HT1080 (cell line): ENCODE results near the gene PPP1R3C. TPM values are rescaled to one million over a fixed set of nuclear protein-coding genes. Genes with fewer than 3 reads are reported as not detected.
A peak's percentile ranks its signal among the peaks of the same experiment; 100 is the strongest.

Source experiments
- DNase-seq: peaks from one replicate; pipeline ENCODE4 v3.0.0-alpha.2; 2015; ENCODE audit warnings: low read depth
- polyA plus RNA-seq, 2 experiments: library from polyadenylated mRNA; depleted of rRNA; stranded (reverse); fragments of >200 nt; gene quantifications; 2 replicates each; pipeline ENCODE4 v1.2.3, GENCODE V29; 2015
- total RNA-seq: library from RNA; depleted of rRNA; stranded (reverse); fragments of >200 nt; shearing (Covaris generic); gene quantifications from 2 replicates; pipeline ENCODE4 v1.2.3, GENCODE V29; 2014; rRNA removed

Gene PPP1R3C
- total RNA-seq: 2.7 and 3.1 TPM in 2 replicates
- 1.3 and 1.8 TPM in 2 replicates for polyA plus RNA-seq (2015; cell fraction: cytosol; rRNA removed)
- polyA plus RNA-seq (2015; cell fraction: nucleus; rRNA removed): 1.2 and 1.9 TPM in 2 replicates

DNA sequence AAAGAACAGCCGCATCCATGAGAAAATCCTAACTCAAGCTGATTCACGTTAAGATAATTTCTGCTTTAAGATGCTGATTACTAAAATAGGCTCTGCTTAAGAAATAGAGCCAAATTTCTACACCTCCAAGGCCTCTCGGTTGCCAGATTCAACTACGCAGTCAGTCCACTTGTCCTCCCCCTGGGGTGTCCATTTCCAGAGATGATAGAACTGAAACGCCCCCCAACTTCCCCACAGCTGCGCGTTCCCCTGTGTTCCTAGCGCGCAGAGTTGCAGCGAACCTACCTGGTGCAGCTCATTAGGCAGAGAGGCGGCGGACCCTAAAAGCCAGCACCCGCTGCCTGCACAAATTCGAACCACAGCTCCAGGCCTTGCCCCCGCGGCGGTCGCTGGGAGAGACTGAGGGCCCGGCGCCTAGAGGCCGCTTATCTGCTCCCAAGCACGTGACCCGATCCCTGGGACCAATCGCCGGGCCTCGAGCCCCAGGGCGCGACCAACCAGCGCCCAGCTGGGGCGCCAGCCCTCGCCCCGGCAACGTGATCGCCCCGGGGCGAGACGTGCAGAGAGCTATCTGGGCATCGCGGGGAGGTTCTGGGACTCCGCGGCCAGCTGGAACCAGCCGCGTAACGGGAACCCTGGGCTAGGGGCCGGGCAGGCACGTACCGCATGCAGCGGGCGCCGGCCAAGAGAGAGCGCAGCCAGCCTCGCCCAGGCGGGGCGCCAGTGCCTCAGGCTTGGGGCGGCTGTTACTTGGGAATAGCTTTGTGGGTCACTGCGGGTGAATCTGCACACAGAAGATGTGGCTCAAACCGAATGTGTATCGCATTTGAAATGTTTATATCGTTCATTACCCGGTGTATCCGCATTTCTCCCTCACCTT, at the start of gene PPP1R3C:
Gene PPP1R3C, minus strand, starts transcription at position 401 of the 880 bp plus-strand sequence. Its CDS starts 102 bp downstream, at position 299.
- DNase-seq: peak; percentile 80

DNA sequence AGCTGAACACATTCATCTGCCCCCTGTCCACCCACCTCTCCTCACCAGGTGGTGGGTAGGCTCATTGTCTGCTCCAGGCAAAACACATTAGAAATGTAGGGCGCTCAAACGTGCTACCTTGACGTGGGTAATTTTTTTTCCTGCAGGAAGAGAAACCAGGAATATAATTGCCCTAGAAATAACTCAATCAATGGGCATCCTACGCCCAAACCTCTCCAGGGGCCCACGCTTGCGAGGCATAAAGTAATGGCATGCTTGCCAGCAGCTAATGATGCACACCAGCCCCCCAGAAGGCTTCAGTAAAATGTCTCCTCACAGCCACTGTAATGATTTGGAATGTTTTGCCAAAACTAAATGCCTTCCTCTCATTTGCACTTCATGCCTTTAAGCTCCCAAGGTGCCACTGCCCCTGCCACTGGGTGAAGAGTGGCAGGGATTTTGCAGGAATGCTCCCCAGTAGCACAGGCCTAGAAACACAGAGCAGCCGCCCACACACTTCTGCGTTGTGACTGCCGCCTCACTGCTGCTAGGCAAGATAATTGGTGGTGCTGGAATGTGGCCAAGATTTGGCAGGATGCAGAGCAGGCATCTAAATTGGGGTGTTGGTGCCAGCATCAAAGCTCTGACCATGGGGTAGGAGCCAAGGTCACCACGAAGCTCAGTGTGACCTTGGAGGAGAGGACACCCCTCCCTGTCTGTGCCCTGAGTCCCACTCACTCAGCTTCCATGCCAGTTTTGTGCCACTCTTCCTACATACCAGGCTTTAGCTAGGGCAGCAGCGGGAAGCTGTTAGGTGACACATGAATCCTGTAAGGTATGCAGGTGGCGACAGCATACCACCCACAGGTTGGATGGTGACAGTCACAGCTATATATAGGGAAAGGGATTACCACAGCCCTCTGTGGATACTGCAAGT, 48.7 kb upstream of the PPP1R3C start:
- DNase-seq: no peak

GRCh38 chr10:91680487-91680886, 47.6 kb upstream of the PPP1R3C start:
- no peak for DNase-seq

GRCh38 chr10:91679296-91679695, 46.4 kb upstream of the PPP1R3C start:
- DNase-seq: no peak

GRCh38 chr10:91677911-91678310, 45.0 kb upstream of the PPP1R3C start:
- no peak for DNase-seq

DNA sequence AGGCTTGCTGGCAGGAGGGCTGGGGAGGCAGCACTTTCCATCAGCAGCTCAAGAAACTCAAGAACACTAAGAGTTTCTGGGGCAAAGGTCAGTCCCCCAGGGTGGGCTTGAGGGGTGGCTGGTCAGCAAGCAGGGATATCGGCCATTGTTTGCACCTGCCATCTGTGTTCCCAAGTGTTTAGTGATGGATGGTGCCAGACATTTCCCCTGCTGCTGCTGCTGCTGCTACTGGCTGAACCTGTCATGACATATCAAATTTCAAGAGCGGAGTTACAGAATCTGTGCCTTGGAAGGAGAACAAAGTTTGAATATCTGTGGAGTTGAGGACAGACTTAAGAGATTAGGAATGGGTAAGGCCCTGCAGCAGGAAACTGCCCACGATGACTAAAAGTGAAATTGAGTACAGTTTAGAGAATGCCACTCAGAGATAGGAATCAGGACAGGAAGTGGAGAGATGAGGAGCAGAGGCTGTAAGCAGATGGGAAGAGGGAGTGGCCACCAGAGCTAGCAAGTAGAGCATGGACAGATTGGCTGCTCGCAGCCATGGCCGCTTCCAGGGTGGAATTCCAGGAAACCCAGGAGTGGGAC, 39.2 kb upstream of the PPP1R3C start:
- DNase-seq: peak; percentile 86

- DNase-seq: no peak
Observed at GRCh38 chr10:91668913-91669312, 36.0 kb upstream of the PPP1R3C start.

GRCh38 chr10:91665842-91666241, 33.0 kb upstream of the PPP1R3C start:
- no peak for DNase-seq

DNA sequence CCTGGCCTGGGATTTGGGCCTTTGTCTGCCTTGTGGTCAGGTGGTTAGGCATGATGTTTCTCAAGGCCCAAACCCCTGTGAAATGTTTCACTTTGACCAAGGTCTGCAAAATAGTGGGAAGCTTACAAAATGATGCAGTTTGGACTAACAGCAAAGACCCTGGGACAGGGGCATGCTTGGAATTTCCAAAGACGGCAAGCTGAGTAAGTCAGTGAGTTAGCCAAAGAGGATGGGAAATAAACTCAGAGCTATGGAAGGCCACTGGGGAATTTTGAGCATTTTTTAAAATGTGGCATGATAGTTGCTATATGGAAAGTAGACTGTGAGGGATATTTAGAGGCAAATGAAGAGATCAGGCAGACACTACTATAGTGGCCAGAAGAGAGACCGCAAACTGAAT, 31.6 kb upstream of the PPP1R3C start:
- no peak for DNase-seq

DNA sequence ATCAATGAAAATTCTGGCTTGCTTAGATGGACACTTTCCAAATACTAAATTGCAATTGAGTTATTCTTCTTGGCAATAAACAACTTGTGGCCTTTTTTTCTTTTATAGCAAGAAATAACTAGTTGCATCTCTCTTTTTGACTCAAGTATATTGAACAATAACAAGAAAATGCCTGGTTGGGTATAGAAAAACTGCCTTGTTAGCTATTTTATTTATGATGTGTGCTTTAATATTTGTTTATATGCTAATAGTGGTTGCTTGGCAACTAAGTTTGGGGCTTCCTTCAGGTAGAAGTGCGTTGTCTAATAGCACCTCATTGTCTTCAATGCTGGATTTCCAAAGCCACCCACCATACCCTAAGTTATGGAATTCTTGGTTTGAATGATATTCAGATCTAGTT, 30.1 kb upstream of the PPP1R3C start:
- DNase-seq: no peak

DNA sequence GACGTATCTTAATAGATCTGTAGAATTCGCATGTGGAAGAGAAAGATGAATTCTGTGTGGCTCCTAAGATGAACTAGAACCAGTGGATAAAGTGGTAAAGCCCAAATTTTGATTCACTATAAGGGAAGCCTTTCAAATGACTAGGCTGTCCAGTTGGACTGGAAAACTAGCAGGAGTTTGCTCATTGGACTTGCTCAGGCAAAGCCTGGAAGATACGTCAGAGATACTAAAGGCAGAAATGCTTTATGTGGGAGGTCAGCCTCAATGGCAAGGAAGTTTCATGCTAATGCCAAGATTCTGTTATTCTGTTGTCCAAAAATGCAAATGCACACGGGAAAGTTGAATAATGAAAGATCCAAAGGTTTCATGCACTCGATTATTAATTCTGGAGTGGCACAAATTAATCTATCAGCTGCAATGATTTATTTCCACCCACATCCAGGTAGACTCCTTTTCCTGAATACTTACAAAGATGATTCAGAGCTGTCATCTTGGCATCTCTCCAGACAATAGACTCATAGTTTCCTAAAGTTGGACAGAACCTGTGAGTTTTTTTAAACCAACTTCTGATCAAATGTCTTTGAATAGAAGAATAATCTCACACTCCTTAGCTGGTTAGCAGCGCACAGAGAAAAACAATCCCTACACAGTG, 20.5 kb upstream of the PPP1R3C start:
- DNase-seq: peak; percentile 83

DNA sequence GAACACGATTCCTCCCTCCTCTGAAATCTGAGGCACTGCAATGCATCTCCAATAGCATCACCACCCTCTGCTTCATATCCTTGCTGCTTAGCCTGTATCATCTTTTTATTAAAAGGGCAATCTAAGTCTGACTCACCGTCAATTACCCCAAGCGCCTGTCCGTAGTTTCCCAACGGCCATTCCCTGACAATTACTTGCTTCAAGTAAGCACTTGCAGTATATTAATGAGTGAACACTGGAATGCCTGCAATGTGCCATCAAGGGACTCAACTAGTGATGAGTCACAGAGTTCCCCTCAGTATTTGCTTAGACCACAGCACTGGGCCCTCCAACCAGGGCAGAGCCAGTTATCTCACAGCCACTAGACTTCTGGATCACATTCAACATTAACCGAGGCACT, 19.5 kb upstream of the PPP1R3C start:
- peak; percentile 97 for DNase-seq

DNA sequence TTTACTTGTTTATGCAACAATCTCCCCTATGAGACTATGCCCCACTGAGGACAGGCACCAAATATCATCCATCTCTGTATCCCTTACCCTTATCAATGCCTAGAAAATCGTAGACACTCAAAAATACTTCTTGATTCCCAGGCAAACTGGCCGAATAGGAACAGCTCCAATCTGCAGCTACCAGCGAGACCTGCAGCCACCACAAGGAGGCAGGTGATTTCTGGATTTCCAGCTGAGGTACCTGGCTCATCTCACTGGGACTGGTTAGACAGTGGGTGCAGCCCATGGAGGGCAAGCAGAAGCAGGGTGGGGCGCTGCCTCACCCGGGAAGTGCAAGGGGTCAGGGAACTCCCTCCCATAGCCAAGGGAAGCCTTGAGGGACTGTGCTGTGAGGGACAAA, 10.8 kb upstream of the PPP1R3C start:
- no peak for DNase-seq

GRCh38 chr10:91642831-91643692, 10.2 kb upstream of the PPP1R3C start:
- DNase-seq: peak; percentile 56

GRCh38 chr10:91636892-91637291, 4.0 kb upstream of the PPP1R3C start:
- DNase-seq: no peak

GRCh38 chr10:91635401-91636400, 2.8 kb upstream of the PPP1R3C start:
- DNase-seq: peak; percentile 72

GRCh38 chr10:91634898-91635297, 2.0 kb upstream of the PPP1R3C start:
- DNase-seq: no peak

GRCh38 chr10:91634246-91634645, 1.4 kb upstream of the PPP1R3C start:
- no peak for DNase-seq

DNA sequence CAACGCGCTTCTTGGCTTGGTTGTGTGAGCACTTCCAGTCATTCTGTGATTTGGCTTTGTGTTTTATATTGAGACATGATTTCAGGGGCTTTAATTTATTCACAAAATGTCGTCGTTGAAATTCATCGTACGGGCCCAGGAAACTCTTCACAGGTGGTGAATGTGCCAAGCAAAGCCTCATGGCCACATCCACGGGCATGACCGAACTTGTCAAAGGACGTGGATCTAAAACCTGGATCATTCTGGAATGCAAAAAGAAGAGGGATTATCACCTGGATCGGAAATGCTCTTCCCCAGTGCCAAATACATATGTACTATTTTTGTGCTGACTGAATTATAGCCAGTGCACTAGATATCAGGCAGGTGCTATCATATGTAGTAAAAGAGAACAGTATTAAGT, 2.2 kb downstream of the PPP1R3C start:
- no peak for DNase-seq
